ENCODE measurements around the gene BCL2A1. TPM values are rescaled to one million over a fixed set of nuclear protein-coding genes. Genes with fewer than 3 reads are reported as not detected.
"Not testable (repeated sequence)": the region's sequence is repeated elsewhere in the genome, so short reads cannot be mapped to it uniquely, and the experiment has no call there.

The BCL2A1 gene
- total RNA-seq, 2 experiments from 2014 or later: 12.0 to 13.8 TPM

GRCh38 chr15:79944622-79945021 lies 26.4 kb downstream of the BCL2A1 start:
- peaks cover 34% of the 10 kb centered on the region for H3K4me1 Mint-ChIP-seq
- ATAC-seq: no peak
- CTCF ChIA-PET: no interaction called here
- no peaks in the 10 kb centered on the region for H3K27me3 Mint-ChIP-seq
- no peak overlapping the region for H3K4me3 Mint-ChIP-seq
- H3K27ac Mint-ChIP-seq: no peak overlapping the region
- H3K36me3 Mint-ChIP-seq: peaks cover 5% of the 10 kb centered on the region
- no peak for DNase-seq
- no peaks in the 10 kb centered on the region for H3K9me3 Mint-ChIP-seq (ENCODE audit: low read depth)

DNA sequence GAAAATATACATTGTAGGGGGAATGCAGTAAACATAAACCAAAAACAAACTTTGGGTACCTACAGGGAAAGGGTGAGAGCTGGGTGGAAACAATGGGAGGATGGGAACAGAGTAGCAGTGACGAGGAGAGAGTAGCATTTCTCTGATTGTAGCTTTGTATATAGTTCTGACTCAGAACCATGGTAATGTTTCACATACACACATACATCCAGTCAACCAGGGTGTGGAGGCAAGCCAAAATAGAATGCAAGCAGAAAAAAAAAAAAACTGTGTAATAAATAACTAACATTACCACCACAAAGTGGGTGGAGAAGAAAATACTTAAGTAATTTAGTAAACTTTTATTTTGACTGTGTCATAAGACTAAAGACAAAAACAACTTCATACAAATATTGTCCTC lies 27.2 kb downstream of the BCL2A1 start:
- no peaks in the 10 kb centered on the region for H3K9me3 Mint-ChIP-seq (ENCODE audit: low read depth)
- CTCF ChIA-PET: interaction anchor here (0.5 kb wide), 1 partner anchor 65 kb away, joined by 3 read pairs; no protein-coding TSS in a partner anchor
- no peak for DNase-seq
- no peak overlapping the region for H3K4me3 Mint-ChIP-seq
- H3K4me1 Mint-ChIP-seq: peaks cover 31% of the 10 kb centered on the region
- H3K27me3 Mint-ChIP-seq: no peaks in the 10 kb centered on the region
- H3K36me3 Mint-ChIP-seq: peaks cover 4% of the 10 kb centered on the region
- no peak overlapping the region for H3K27ac Mint-ChIP-seq
- ATAC-seq: peak; percentile 50

DNA sequence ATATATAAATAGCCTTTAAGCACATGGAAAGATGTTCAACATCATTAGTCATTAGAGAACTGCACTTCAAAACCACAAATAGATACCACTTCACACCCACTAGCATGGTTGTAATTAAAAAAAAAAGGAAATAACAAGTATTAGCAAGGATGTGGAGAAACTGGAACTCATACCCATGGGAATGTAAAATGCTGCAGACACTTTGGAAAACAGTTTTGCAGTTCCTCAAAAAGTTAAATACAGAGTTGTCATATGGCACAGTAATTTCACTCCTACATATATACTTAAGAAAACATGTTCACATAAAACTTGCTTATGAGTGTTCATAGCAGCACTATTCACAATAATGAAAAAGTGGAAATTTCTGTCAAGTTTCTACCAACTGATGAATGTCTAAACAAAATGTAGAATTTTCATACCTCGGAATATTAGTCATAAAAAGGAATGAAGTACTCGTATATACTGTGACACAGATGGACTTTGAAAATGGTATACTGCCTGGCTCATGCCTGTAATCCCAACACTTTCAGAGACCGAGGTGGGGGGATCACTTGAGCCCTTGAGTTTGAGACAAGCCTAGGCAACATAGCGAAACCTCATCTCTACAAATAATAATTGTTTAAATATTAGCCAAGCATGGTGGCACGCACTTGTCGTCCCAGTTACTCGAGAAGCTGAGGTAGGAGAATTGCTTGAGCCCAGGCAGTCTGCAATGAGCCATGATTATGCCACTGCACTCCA lies 28.1 kb downstream of the BCL2A1 start:
- Mint-ChIP-seq H3K4me3 (no peak overlapping the region), H3K27ac (no peak overlapping the region), H3K36me3 (peaks cover 3% of the 10 kb centered on the region), H3K27me3 (peaks cover 3% of the 10 kb centered on the region), H3K9me3 (ENCODE audit: low read depth) (no peaks in the 10 kb centered on the region), H3K4me1 (peaks cover 23% of the 10 kb centered on the region)
- ATAC-seq (no peak), DNase-seq (no peak)
- CTCF ChIA-PET: no interaction called here

DNA sequence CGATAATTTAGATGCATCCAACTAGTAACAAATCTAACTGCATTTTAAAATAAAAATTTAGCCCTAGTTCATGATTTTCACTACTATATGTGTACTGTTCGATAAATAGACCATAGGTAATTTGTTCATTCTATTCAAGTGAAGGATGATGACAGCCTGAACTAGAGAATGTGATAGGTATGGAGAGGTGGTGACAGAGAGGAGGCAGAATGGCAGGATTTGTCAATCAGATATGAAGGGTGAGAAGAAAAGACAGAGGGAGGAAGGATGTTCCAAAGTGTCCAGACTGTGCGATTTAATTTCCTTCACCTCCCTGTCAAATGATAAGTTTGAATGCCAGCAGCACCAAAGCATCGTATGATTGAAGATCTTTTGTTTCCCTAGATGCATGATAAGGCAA lies 31.6 kb downstream of the BCL2A1 start:
- no peak overlapping the region for H3K27ac Mint-ChIP-seq
- H3K36me3 Mint-ChIP-seq: no peaks in the 10 kb centered on the region
- peaks cover 18% of the 10 kb centered on the region for H3K4me1 Mint-ChIP-seq

DNA sequence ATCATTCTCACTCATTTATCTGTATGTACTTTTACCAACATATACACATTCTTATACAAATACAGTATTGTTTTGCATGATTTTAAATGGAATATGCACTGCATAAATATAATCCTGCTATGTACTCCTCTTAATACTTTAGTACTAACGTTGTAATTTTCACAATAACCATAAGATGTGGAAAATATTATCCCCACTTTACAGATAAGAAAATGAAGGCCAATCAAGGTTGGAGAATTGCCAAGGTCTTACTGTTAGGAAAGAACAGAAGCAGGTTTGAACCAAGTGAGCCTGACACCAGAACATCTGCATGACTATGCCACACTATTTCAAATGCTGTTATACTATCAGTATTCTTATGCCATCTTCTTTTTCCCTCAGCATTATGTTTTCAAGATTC lies 32.9 kb downstream of the BCL2A1 start:
- CTCF ChIA-PET: no interaction called here
- ATAC-seq: no peak

More for the DNA sequence above, 31.6 kb downstream of the BCL2A1 start:
- CTCF ChIA-PET: no interaction called here
- ATAC-seq (no peak), DNase-seq (no peak)
- peaks cover 3% of the 10 kb centered on the region for H3K27me3 Mint-ChIP-seq
- H3K9me3 Mint-ChIP-seq (ENCODE audit: low read depth): no peaks in the 10 kb centered on the region
- H3K4me3 Mint-ChIP-seq: no peak overlapping the region

GRCh38 chr15:79935556-79936201 lies 35.3 kb downstream of the BCL2A1 start:
- DNase-seq; H3K27me3 Mint-ChIP-seq; ATAC-seq; CTCF ChIA-PET; H3K4me1 Mint-ChIP-seq; H3K27ac Mint-ChIP-seq; H3K4me3 Mint-ChIP-seq; H3K36me3 Mint-ChIP-seq; H3K9me3 Mint-ChIP-seq (ENCODE audit: low read depth): not testable (repeated sequence)

More for the DNA sequence above, 32.9 kb downstream of the BCL2A1 start:
- Mint-ChIP-seq H3K9me3 (ENCODE audit: low read depth) (no peaks in the 10 kb centered on the region), H3K27me3 (peaks cover 3% of the 10 kb centered on the region), H3K4me1 (peaks cover 17% of the 10 kb centered on the region), H3K27ac (no peak overlapping the region), H3K4me3 (no peak overlapping the region), H3K36me3 (no peaks in the 10 kb centered on the region)
- no peak for DNase-seq

GRCh38 chr15:79933231-79933630 lies 37.8 kb downstream of the BCL2A1 start:
- CTCF ChIA-PET: no interaction called here
- Mint-ChIP-seq H3K27ac (no peak overlapping the region), H3K9me3 (ENCODE audit: low read depth) (no peaks in the 10 kb centered on the region), H3K27me3 (peaks cover 23% of the 10 kb centered on the region), H3K4me1 (peaks cover 7% of the 10 kb centered on the region), H3K4me3 (no peak overlapping the region), H3K36me3 (no peaks in the 10 kb centered on the region)
- ATAC-seq: no peak
- DNase-seq: no peak

DNA sequence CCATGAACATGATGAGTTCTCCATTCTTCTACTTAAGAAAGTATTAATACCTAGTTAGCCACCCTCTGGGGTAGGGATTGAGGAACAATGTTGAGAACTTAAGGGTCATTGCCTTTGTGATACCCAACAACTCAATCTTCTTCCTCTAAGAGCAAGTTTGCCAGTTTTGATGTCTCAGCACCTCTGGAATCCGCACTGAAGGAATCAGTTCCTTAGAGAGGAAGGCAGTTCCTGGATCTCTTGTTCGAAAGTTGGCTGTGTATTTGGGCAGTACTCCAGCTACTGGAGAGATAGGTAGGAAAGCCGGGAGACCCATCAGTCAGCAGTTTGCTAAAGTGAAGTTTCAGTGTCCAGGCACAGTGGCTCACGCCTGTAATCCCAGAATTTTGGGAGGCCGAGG lies 38.5 kb downstream of the BCL2A1 start:
- peaks cover 7% of the 10 kb centered on the region for H3K4me1 Mint-ChIP-seq
- H3K36me3 Mint-ChIP-seq: no peaks in the 10 kb centered on the region
- DNase-seq (no peak), ATAC-seq (no peak)
- peaks cover 23% of the 10 kb centered on the region for H3K27me3 Mint-ChIP-seq
- H3K9me3 Mint-ChIP-seq (ENCODE audit: low read depth): no peaks in the 10 kb centered on the region
- no peak overlapping the region for H3K4me3 Mint-ChIP-seq
- CTCF ChIA-PET: no interaction called here
- H3K27ac Mint-ChIP-seq: no peak overlapping the region

- H3K27ac Mint-ChIP-seq: no peak overlapping the region
- H3K4me1 Mint-ChIP-seq: peaks cover 7% of the 10 kb centered on the region
- H3K9me3 Mint-ChIP-seq (ENCODE audit: low read depth): no peaks in the 10 kb centered on the region
- DNase-seq (no peak), ATAC-seq (no peak)
- peaks cover 23% of the 10 kb centered on the region for H3K27me3 Mint-ChIP-seq
- H3K36me3 Mint-ChIP-seq: no peaks in the 10 kb centered on the region
- CTCF ChIA-PET: no interaction called here
- no peak overlapping the region for H3K4me3 Mint-ChIP-seq
Observed at GRCh38 chr15:79930516-79930915, 40.5 kb downstream of the BCL2A1 start.

- no peak overlapping the region for H3K27ac Mint-ChIP-seq
- no peak overlapping the region for H3K4me3 Mint-ChIP-seq
- peaks cover 9% of the 10 kb centered on the region for H3K4me1 Mint-ChIP-seq
- DNase-seq: no peak
- peaks cover 23% of the 10 kb centered on the region for H3K27me3 Mint-ChIP-seq
- H3K9me3 Mint-ChIP-seq (ENCODE audit: low read depth): no peaks in the 10 kb centered on the region
- no peaks in the 10 kb centered on the region for H3K36me3 Mint-ChIP-seq
- no peak for ATAC-seq
- CTCF ChIA-PET: no interaction called here
Observed at GRCh38 chr15:79929412-79929811, 41.6 kb downstream of the BCL2A1 start.

DNA sequence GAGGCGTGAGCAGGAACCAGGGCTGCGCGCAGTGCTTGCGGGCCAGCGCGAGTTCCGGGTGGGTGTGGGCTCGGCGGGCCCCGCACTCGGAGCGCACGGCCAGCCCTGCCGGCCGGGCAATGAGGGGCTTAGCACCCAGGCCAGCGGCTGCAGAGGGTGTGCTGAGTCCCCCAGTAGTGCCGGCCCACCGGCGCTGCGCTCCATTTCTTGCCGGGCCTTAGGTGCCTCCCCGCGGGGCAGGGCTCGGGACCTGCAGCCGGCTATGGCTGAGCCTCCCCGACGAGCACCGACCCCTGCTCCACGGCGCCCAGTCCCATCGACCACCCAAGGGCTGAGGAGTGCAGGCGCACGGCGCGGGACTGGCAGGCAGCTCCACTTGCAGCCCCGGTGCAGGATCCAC lies 44.9 kb downstream of the BCL2A1 start:
- ATAC-seq; CTCF ChIA-PET; H3K27ac Mint-ChIP-seq; H3K9me3 Mint-ChIP-seq (ENCODE audit: low read depth); DNase-seq; H3K4me3 Mint-ChIP-seq: not testable (repeated sequence)
- peaks cover 16% of the 10 kb centered on the region for H3K36me3 Mint-ChIP-seq
- peaks cover 23% of the 10 kb centered on the region for H3K4me1 Mint-ChIP-seq
- peaks cover 19% of the 10 kb centered on the region for H3K27me3 Mint-ChIP-seq

DNA sequence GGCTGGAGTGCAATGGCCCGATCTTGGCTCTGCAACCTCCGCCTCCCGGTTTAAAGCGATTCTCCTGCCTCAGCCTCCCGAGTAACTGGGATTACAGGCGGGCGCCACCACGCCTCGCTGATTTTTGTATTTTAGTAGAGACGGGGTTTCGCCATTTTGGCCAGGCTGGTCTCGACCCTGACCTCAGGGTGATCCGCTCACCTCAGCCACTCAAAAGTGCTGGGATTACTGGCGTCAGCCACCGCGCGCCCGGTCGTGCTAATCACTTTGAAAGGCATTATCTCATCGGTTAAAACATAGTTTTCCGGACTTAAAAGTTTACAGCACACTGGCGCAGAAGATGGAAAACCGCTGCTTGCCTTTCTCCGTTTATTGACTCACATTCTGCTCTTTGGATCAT lies 46.6 kb downstream of the BCL2A1 start:
- DNase-seq (no peak), ATAC-seq (no peak)
- Mint-ChIP-seq H3K4me1 (peaks cover 23% of the 10 kb centered on the region), H3K9me3 (ENCODE audit: low read depth) (peaks cover 4% of the 10 kb centered on the region), H3K4me3 (peak overlapping the region; percentile 88), H3K36me3 (peaks cover 33% of the 10 kb centered on the region), H3K27ac (no peak overlapping the region), H3K27me3 (peaks cover 9% of the 10 kb centered on the region)
- CTCF ChIA-PET: no interaction called here

DNA sequence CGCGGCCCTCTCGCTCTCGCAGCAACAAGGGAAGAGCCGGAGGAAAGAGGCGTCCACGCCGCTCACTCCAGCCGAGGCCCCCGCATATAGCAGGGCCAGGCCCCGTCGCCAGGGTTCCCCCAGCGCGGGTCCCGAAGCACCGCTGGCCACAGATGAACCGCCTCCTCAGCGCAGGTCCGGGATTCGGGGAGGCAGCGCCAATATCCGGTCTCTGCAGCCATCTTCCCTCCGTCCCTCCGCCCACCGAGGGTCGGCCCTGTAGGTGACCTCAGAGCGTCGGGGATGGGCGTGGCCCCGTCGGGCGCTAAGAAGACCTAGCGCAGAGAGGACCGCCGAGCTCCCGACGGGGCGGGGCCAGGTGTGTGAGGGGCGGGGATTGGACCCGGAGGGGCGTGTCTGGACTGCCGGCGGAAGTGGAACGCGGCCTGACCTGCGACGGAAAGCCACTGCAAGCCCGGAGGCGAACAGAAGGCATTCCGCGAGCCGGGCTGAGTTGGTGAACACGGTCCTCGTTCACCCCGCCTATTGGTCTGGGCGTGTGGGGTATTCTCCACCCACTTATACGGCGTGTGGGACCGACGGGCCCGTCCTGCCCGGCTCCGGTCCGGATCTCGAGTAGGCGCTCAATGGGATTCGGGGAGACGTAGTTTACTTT lies 47.4 kb downstream of the BCL2A1 start:
- Mint-ChIP-seq H3K36me3 (peaks cover 40% of the 10 kb centered on the region), H3K27me3 (peaks cover 3% of the 10 kb centered on the region), H3K27ac (peak overlapping the region; percentile 96), H3K4me1 (peaks cover 25% of the 10 kb centered on the region), H3K4me3 (peak overlapping the region; percentile 88), H3K9me3 (ENCODE audit: low read depth) (peaks cover 7% of the 10 kb centered on the region)
- peak; percentile 99 for DNase-seq
- peak; percentile 96 for ATAC-seq
- CTCF ChIA-PET: interaction anchor here (0.7 to 2.7 kb wide), 11 partner anchors 24 to 250 kb away, joined by 3 to 11 read pairs (median 4); partner anchors contain the start of genes BCL2A1 and MTHFS

All from activated CD8-positive, alpha-beta memory T cell treated with anti-CD3 and anti-CD28 coated beads, Interleukin-2, amount 10 ng/mL, durations not matched to agents 7 days and 5 days (primary cell).